ENCODE measurements around the gene IL36RN. TPM values are rescaled to one million over a fixed set of nuclear protein-coding genes. Genes with fewer than 3 reads are reported as not detected.

Gene IL36RN
- total RNA-seq (not detected), polyA plus RNA-seq (ENCODE audit: insufficient read depth, low read depth, low replicate concordance) (not detected)
- long read RNA-seq, donor 1, result 0 reads
- long read RNA-seq, donor 2, result 0 reads
- long read RNA-seq, donor 3, result 0 reads
- long read RNA-seq, donor 4, result 0 reads
- long read RNA-seq, donor 5, result 0 reads
- long read RNA-seq, donor 6, result 0 reads
- long read RNA-seq, donor 7, result 0 reads
- long read RNA-seq, donor 8, result 0 reads
- long read RNA-seq, donor 9, result 0 reads
- long read RNA-seq, donor 10, result 0 reads

DNA sequence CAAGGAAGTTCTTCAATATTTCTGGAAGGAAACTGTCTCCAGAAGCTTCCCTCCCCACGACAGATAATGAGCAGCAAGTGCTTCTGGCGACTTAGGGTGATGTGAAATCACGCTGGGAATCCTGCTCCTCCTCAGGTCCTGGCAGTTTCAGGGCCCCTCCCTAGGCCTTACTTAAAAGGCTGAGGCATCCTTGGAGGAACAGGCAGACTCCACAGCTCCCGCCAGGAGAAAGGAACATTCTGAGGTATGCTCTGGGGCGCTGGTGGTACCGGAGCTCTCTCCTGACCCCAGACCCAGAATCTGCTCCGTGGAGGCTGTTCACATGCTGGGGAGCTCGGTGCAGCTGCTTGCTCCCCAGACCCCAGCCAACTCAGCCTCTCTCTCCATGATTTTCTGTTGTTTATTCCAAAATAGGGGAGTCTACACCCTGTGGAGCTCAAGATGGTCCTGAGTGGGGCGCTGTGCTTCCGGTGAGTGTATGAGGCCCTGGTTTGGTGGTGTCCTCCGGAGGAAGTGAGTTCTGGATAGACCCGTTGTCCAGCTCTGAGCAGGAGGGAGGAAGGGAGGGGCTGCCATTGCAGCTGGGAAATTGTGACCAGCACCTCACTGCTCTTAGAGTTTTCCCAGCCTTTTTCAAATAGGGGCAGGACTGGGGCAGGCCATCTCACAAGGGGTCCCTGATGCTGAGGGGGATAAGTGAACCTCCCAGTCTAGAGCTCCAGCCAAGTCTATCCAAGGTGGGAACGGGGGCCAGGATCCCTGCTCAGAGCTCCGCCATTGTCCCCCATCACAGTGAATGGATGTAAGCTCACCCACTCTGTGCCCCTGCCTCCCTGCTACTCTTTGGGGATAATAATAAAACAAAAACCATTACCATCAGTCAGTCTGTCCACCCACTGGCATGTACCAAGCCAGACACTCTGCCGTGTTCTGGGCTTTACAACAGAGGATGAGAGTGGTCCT lies at the start of gene IL36RN:
Gene IL36RN (plus strand): TSS at position 201 of the 963 bp plus-strand sequence. CDS start 241 bp downstream, at position 442.
- FAIRE-seq, result no peak
- intact Hi-C loops (cut with DNase I), result no loop called here
- no peaks in the 10 kb centered on the region for H3K4me1 ChIP-seq (ENCODE audit: control insufficient read depth in 2 of 3, insufficient read depth in 2 of 3, low read depth in 1 of 3, low read length in 3 of 3)
- DNase-seq, result no peak
- no peak within 1 kb of the TSS for H3K4me3 ChIP-seq (ENCODE audit: low read length in 3 of 3)
- no peak within 1 kb of the TSS for H3K27ac ChIP-seq (ENCODE audit: low read depth in 2 of 2, low read length in 2 of 2)
- H3K9me3 ChIP-seq (ENCODE audit: control insufficient read depth in 2 of 3, insufficient read depth in 1 of 3, low read length in 3 of 3), result peaks cover 0 to 5% (median 0%) of the 10 kb centered on the region in 3 donors
- no peak within 1 kb of the TSS for H3K9ac ChIP-seq (ENCODE audit: low read length in 3 of 3)
- no peaks in the 10 kb centered on the region for H3K36me3 ChIP-seq (ENCODE audit: control insufficient read depth in 2 of 3, insufficient read depth in 3 of 3, low read length in 3 of 3)
- H3K27me3 ChIP-seq (ENCODE audit: control insufficient read depth, insufficient read depth, low read length), result no peaks in the 10 kb centered on the region
- TF ChIP-seq, protein P1, sequence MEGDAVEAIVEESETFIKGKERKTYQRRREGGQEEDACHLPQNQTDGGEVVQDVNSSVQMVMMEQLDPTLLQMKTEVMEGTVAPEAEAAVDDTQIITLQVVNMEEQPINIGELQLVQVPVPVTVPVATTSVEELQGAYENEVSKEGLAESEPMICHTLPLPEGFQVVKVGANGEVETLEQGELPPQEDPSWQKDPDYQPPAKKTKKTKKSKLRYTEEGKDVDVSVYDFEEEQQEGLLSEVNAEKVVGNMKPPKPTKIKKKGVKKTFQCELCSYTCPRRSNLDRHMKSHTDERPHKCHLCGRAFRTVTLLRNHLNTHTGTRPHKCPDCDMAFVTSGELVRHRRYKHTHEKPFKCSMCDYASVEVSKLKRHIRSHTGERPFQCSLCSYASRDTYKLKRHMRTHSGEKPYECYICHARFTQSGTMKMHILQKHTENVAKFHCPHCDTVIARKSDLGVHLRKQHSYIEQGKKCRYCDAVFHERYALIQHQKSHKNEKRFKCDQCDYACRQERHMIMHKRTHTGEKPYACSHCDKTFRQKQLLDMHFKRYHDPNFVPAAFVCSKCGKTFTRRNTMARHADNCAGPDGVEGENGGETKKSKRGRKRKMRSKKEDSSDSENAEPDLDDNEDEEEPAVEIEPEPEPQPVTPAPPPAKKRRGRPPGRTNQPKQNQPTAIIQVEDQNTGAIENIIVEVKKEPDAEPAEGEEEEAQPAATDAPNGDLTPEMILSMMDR (IDR thresholded peaks at IDR 0.05; ENCODE audit: borderline replicate concordance, extremely low read depth, insufficient read depth), result no peak

- no peaks in the 10 kb centered on the region for H3K4me1 ChIP-seq (ENCODE audit: control insufficient read depth in 2 of 3, insufficient read depth in 2 of 3, low read depth in 1 of 3, low read length in 3 of 3)
- H3K9me3 ChIP-seq (ENCODE audit: control insufficient read depth in 2 of 3, insufficient read depth in 1 of 3, low read length in 3 of 3), result no peaks in the 10 kb centered on the region
- no peaks in the 10 kb centered on the region for H3K36me3 ChIP-seq (ENCODE audit: control insufficient read depth in 2 of 3, insufficient read depth in 3 of 3, low read length in 3 of 3)
- no peak overlapping the region for H3K4me3 ChIP-seq (ENCODE audit: low read length in 3 of 3)
- DNase-seq (no peak), FAIRE-seq (peak; percentile 25)
- TF ChIP-seq, protein P1 (IDR thresholded peaks at IDR 0.05; ENCODE audit: borderline replicate concordance, extremely low read depth, insufficient read depth), result no peak
- intact Hi-C loops (cut with DNase I), result no loop called here
- no peaks in the 10 kb centered on the region for H3K27me3 ChIP-seq (ENCODE audit: control insufficient read depth, insufficient read depth, low read length)
- H3K9ac ChIP-seq (ENCODE audit: low read length in 3 of 3), result no peak overlapping the region
- no peak overlapping the region for H3K27ac ChIP-seq (ENCODE audit: low read depth in 2 of 2, low read length in 2 of 2)
These were observed 49.4 kb upstream of the IL36RN start for GRCh38 chr2:113009622-113010021.

GRCh38 chr2:113010088-113010487 lies 48.9 kb upstream of the IL36RN start:
- no peak for DNase-seq
- TF ChIP-seq, protein P1 (IDR thresholded peaks at IDR 0.05; ENCODE audit: borderline replicate concordance, extremely low read depth, insufficient read depth), result no peak
- no peak overlapping the region for H3K4me3 ChIP-seq (ENCODE audit: low read length in 3 of 3)
- no peak overlapping the region for H3K9ac ChIP-seq (ENCODE audit: low read length in 3 of 3)
- no peaks in the 10 kb centered on the region for H3K27me3 ChIP-seq (ENCODE audit: control insufficient read depth, insufficient read depth, low read length)
- no peak for FAIRE-seq
- no peak overlapping the region for H3K27ac ChIP-seq (ENCODE audit: low read depth in 2 of 2, low read length in 2 of 2)
- no peaks in the 10 kb centered on the region for H3K9me3 ChIP-seq (ENCODE audit: control insufficient read depth in 2 of 3, insufficient read depth in 1 of 3, low read length in 3 of 3)
- H3K4me1 ChIP-seq (ENCODE audit: control insufficient read depth in 2 of 3, insufficient read depth in 2 of 3, low read depth in 1 of 3, low read length in 3 of 3), result no peaks in the 10 kb centered on the region
- intact Hi-C loops (cut with DNase I), result no loop called here
- no peaks in the 10 kb centered on the region for H3K36me3 ChIP-seq (ENCODE audit: control insufficient read depth in 2 of 3, insufficient read depth in 3 of 3, low read length in 3 of 3)
